SK-N-SH (cell line): Measurements from ENCODE around the gene GAB2.

Experiments
- EP300 ChIP-seq, 2 experiments: IDR thresholded peaks; 2 replicates each; pipeline versions ENCODE4 v1.4.0 to v1.6.1; 2012; ENCODE audit warnings: borderline replicate concordance in 1 of 2, low read depth in 1 of 2, low read length in 1 of 2
- EZH2phosphoT487 ChIP-seq: fragments of 200-600 bp; sonication (generic); IDR thresholded peaks from 2 replicates; pipeline ENCODE4 v1.6.1; 2017; ENCODE audit warnings: low read depth, mixed run types, mild to moderate bottlenecking, antibody characterized with exemption, moderate library complexity, borderline replicate concordance
- FOXJ3 ChIP-seq: sonication (generic); formaldehyde crosslinking; IDR thresholded peaks from 2 replicates; pipeline ENCODE4 v1.5.1; 2020; ENCODE audit warnings: mild to moderate bottlenecking, missing genetic modification reagents
- MEF2A ChIP-seq: IDR thresholded peaks from 2 replicates; pipeline ENCODE4 v1.4.0; 2012; ENCODE audit warnings: low read depth, borderline replicate concordance
- RXRA ChIP-seq: IDR thresholded peaks from 2 replicates; pipeline ENCODE4 v1.4.0; 2012; ENCODE audit warnings: low read depth, mild to moderate bottlenecking, borderline replicate concordance
- TAF1 ChIP-seq: IDR thresholded peaks from 2 replicates; pipeline ENCODE4 v1.6.1; 2012; ENCODE audit warnings: low read depth, mild to moderate bottlenecking, low read length, moderate library complexity, borderline replicate concordance
- TCF12 ChIP-seq: IDR thresholded peaks from 2 replicates; pipeline ENCODE4 v1.4.0; 2012
- USF2 ChIP-seq: fragments of 150-350 bp; IDR thresholded peaks from 2 replicates; pipeline ENCODE4 v1.6.1; 2017; ENCODE audit warnings: antibody characterized with exemption, low read length, low read depth, borderline replicate concordance
- TF ChIP-seq, protein P1 (sequence below): IDR thresholded peaks from 2 replicates; pipeline ENCODE4 v1.6.1; 2012; ENCODE audit warnings: mild to moderate bottlenecking, low read depth, low read length, moderate library complexity
- TF ChIP-seq, protein P2 (sequence below): fragments of 200-600 bp; sonication (generic); IDR thresholded peaks from 2 replicates; pipeline ENCODE4 v1.6.1; 2017; ENCODE audit warnings: antibody characterized with exemption, mild to moderate bottlenecking, moderate library complexity
- TF ChIP-seq, protein P3 (sequence below): fragments of 150-350 bp; IDR thresholded peaks from 2 replicates; pipeline ENCODE4 v1.6.1; 2016; ENCODE audit warnings: mild to moderate bottlenecking, low read depth, low read length

GRCh38 chr11:78310500-78310909 lies 107.1 kb downstream of the GAB2 start:
- no peak for TF ChIP-seq TCF12
- TF ChIP-seq, protein P1, sequence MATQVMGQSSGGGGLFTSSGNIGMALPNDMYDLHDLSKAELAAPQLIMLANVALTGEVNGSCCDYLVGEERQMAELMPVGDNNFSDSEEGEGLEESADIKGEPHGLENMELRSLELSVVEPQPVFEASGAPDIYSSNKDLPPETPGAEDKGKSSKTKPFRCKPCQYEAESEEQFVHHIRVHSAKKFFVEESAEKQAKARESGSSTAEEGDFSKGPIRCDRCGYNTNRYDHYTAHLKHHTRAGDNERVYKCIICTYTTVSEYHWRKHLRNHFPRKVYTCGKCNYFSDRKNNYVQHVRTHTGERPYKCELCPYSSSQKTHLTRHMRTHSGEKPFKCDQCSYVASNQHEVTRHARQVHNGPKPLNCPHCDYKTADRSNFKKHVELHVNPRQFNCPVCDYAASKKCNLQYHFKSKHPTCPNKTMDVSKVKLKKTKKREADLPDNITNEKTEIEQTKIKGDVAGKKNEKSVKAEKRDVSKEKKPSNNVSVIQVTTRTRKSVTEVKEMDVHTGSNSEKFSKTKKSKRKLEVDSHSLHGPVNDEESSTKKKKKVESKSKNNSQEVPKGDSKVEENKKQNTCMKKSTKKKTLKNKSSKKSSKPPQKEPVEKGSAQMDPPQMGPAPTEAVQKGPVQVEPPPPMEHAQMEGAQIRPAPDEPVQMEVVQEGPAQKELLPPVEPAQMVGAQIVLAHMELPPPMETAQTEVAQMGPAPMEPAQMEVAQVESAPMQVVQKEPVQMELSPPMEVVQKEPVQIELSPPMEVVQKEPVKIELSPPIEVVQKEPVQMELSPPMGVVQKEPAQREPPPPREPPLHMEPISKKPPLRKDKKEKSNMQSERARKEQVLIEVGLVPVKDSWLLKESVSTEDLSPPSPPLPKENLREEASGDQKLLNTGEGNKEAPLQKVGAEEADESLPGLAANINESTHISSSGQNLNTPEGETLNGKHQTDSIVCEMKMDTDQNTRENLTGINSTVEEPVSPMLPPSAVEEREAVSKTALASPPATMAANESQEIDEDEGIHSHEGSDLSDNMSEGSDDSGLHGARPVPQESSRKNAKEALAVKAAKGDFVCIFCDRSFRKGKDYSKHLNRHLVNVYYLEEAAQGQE, result no peak
- TF ChIP-seq EZH2phosphoT487, result no peak
- no peak for TF ChIP-seq TAF1
- TF ChIP-seq, protein P2, sequence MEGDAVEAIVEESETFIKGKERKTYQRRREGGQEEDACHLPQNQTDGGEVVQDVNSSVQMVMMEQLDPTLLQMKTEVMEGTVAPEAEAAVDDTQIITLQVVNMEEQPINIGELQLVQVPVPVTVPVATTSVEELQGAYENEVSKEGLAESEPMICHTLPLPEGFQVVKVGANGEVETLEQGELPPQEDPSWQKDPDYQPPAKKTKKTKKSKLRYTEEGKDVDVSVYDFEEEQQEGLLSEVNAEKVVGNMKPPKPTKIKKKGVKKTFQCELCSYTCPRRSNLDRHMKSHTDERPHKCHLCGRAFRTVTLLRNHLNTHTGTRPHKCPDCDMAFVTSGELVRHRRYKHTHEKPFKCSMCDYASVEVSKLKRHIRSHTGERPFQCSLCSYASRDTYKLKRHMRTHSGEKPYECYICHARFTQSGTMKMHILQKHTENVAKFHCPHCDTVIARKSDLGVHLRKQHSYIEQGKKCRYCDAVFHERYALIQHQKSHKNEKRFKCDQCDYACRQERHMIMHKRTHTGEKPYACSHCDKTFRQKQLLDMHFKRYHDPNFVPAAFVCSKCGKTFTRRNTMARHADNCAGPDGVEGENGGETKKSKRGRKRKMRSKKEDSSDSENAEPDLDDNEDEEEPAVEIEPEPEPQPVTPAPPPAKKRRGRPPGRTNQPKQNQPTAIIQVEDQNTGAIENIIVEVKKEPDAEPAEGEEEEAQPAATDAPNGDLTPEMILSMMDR, result no peak
- no peak for TF ChIP-seq RXRA
- no peak for TF ChIP-seq EP300 (IDR thresholded peaks at IDR 0.05; ENCODE audit: borderline replicate concordance in 1 of 2, low read depth in 1 of 2, low read length in 1 of 2)
- no peak for TF ChIP-seq USF2
- TF ChIP-seq MEF2A, result peak; percentile 62; the same call in 1 of the 2 replicates
- TF ChIP-seq FOXJ3, result no peak
- TF ChIP-seq, protein P3, sequence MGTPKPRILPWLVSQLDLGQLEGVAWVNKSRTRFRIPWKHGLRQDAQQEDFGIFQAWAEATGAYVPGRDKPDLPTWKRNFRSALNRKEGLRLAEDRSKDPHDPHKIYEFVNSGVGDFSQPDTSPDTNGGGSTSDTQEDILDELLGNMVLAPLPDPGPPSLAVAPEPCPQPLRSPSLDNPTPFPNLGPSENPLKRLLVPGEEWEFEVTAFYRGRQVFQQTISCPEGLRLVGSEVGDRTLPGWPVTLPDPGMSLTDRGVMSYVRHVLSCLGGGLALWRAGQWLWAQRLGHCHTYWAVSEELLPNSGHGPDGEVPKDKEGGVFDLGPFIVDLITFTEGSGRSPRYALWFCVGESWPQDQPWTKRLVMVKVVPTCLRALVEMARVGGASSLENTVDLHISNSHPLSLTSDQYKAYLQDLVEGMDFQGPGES, result no peak
